ENCODE measurements around the gene MAP7D3.
"Not testable (repeated sequence)": the region's sequence is repeated elsewhere in the genome, so short reads cannot be mapped to it uniquely, and the experiment has no call there.

Gene MAP7D3

GRCh38 chrX:136251041-136251991, at the start of gene MAP7D3:
TSS of gene MAP7D3 (minus strand) at chrX:136251400. CDS start at chrX:136251358, 42 bp downstream.
- DNase-seq, result peak; percentile 37

GRCh38 chrX:136300721-136301120, 49.5 kb upstream of the MAP7D3 start, which contains the start of gene ADGRG4:
TSS of gene ADGRG4 (plus strand) at chrX:136300963. CDS start at chrX:136308778, 7,815 bp downstream.
- not testable (repeated sequence) for DNase-seq

GRCh38 chrX:136295380-136295779, 44.2 kb upstream of the MAP7D3 start:
- DNase-seq, result no peak

- no peak for DNase-seq
These were observed 41.5 kb upstream of the MAP7D3 start for GRCh38 chrX:136292656-136293055.

- DNase-seq, result no peak
These were observed 40.6 kb upstream of the MAP7D3 start for GRCh38 chrX:136291824-136292223.

GRCh38 chrX:136286375-136286774, 35.2 kb upstream of the MAP7D3 start:
- DNase-seq, result not testable (repeated sequence)

- DNase-seq, result no peak
These were observed 24.4 kb upstream of the MAP7D3 start for GRCh38 chrX:136275553-136275952.

- DNase-seq, result peak; percentile 2
These were observed 22.8 kb upstream of the MAP7D3 start for GRCh38 chrX:136273986-136274385.

GRCh38 chrX:136272325-136272724, 21.1 kb upstream of the MAP7D3 start:
- DNase-seq, result no peak

GRCh38 chrX:136271300-136271699, 20.1 kb upstream of the MAP7D3 start:
- no peak for DNase-seq

GRCh38 chrX:136269921-136270320, 18.7 kb upstream of the MAP7D3 start:
- DNase-seq, result no peak

GRCh38 chrX:136268051-136269048, 17.1 kb upstream of the MAP7D3 start:
- DNase-seq, result peak; percentile 37

GRCh38 chrX:136266828-136267227, 15.6 kb upstream of the MAP7D3 start:
- DNase-seq, result no peak

GRCh38 chrX:136262812-136263315, 11.7 kb upstream of the MAP7D3 start:
- DNase-seq, result no peak

- no peak for DNase-seq
These were observed 11.0 kb upstream of the MAP7D3 start for GRCh38 chrX:136262243-136262642.

GRCh38 chrX:136261321-136261720, 10.1 kb upstream of the MAP7D3 start:
- DNase-seq, result no peak

- no peak for DNase-seq
These were observed 9.6 kb upstream of the MAP7D3 start for GRCh38 chrX:136260776-136261175.

GRCh38 chrX:136259543-136259942, 8.3 kb upstream of the MAP7D3 start:
- DNase-seq, result no peak

GRCh38 chrX:136258951-136259350, 7.8 kb upstream of the MAP7D3 start:
- no peak for DNase-seq

GRCh38 chrX:136256026-136256425, 4.8 kb upstream of the MAP7D3 start:
- DNase-seq, result no peak

GRCh38 chrX:136255541-136255940, 4.3 kb upstream of the MAP7D3 start:
- DNase-seq, result no peak

- no peak for DNase-seq
These were observed 784 bp downstream of the MAP7D3 start for GRCh38 chrX:136250191-136251040.
